H1 (cell line): ENCODE measurements around the gene DMBT1.

Experiments used
- CTCF ChIP-seq, 3 experiments: IDR thresholded peaks; 1 replicate in 2 of 3; 2 replicates in 1 of 3; pipeline versions ENCODE4 v1.5.1 to v1.6.1; 2011; ENCODE audit warnings: low read length in 3 of 3, mild to moderate bottlenecking in 3 of 3, inconsistent platforms in 2 of 3, low read depth in 1 of 3, moderate library complexity in 1 of 3; ENCODE audit not compliant: insufficient read depth in 1 of 3; ENCODE audit errors: control extremely low read depth in 1 of 3
- EP300 ChIP-seq, 2 experiments: IDR thresholded peaks; 1 replicate in 1 of 2; 2 replicates in 1 of 2; pipeline ENCODE4 v1.6.1; 2011 to 2012; ENCODE audit warnings: low read depth in 2 of 2, low read length in 2 of 2, mild to moderate bottlenecking in 2 of 2, borderline replicate concordance in 1 of 2, inconsistent platforms in 1 of 2, moderate library complexity in 1 of 2
- EZH2 ChIP-seq: fragments of 200-600 bp; sonication (generic); IDR thresholded peaks from 2 replicates; pipeline ENCODE4 v1.7.1; 2012; ENCODE audit warnings: low read depth, mild to moderate bottlenecking, moderate library complexity, low read length, inconsistent platforms; ENCODE audit not compliant: severe bottlenecking
- PHF8 ChIP-seq: fragments of 200-600 bp; sonication (generic); conservative IDR thresholded peaks from 2 replicates; pipeline ENCODE4 v1.7.1; 2012; ENCODE audit warnings: low read depth, mild to moderate bottlenecking, inconsistent platforms, low read length, moderate library complexity
- POLR2A ChIP-seq, 2 experiments: IDR thresholded peaks; 1 replicate in 1 of 2; 2 replicates in 1 of 2; pipeline ENCODE4 v1.6.1; 2011; ENCODE audit warnings: low read depth in 2 of 2, low read length in 2 of 2, mild to moderate bottlenecking in 2 of 2; ENCODE audit errors: control extremely low read depth in 1 of 2
- POLR2AphosphoS5 ChIP-seq: IDR thresholded peaks from 2 replicates; pipeline ENCODE4 v1.6.1; 2011; ENCODE audit warnings: low read depth, low read length
- RNF2 ChIP-seq: fragments of 200-900, 300-1000 bp; sonication (generic); IDR thresholded peaks from 2 replicates; pipeline ENCODE4 v1.7.1; 2016; ENCODE audit warnings: borderline replicate concordance, low read depth, mild to moderate bottlenecking, antibody characterized with exemption, low read length; ENCODE audit not compliant: poor library complexity, severe bottlenecking; ENCODE audit errors: missing control alignments
- SIX5 ChIP-seq: IDR thresholded peaks from 2 replicates; pipeline ENCODE4 v1.6.1; 2011; ENCODE audit warnings: mild to moderate bottlenecking, low read depth, low read length
- TAF7 ChIP-seq: optimal IDR thresholded peaks from 2 replicates; pipeline ENCODE3; 2011; ENCODE audit warnings: low read depth, mild to moderate bottlenecking, inconsistent platforms, low read length, moderate library complexity, borderline replicate concordance
- TBP ChIP-seq: IDR thresholded peaks from 2 replicates; pipeline ENCODE4 v1.6.1; 2011; ENCODE audit warnings: low read depth, low read length, improper control_type of control experiment
- ZNF274 ChIP-seq: IDR thresholded peaks from 2 replicates; pipeline ENCODE4 v1.7.0; 2012; ENCODE audit warnings: low read length, borderline replicate concordance; ENCODE audit errors: extremely low read depth

- TF ChIP-seq POLR2A (IDR thresholded peaks at IDR 0.05; ENCODE audit: control extremely low read depth in 1 of 2, low read depth in 2 of 2, low read length in 2 of 2) = no peak
- no peak for TF ChIP-seq CTCF (IDR thresholded peaks at IDR 0.05; ENCODE audit: control extremely low read depth in 1 of 3, insufficient read depth in 1 of 3, low read depth in 1 of 3, low read length in 3 of 3)
- no peak for TF ChIP-seq EZH2
- no peak for TF ChIP-seq TBP
- TF ChIP-seq RNF2 = no peak
- TF ChIP-seq POLR2AphosphoS5 = no peak
- no peak for TF ChIP-seq ZNF274
- TF ChIP-seq PHF8 = no peak
- no peak for TF ChIP-seq SIX5
- no peak for TF ChIP-seq EP300 (IDR thresholded peaks at IDR 0.05; ENCODE audit: borderline replicate concordance in 1 of 2, low read depth in 2 of 2, low read length in 2 of 2)
- TF ChIP-seq TAF7 = no peak
Measured at GRCh38 chr10:122561212-122561611, 658 bp downstream of the DMBT1 start.
